Fibroblast of pulmonary artery (primary cell): ENCODE measurements around the gene INPP4B.

Source experiments
- DNase-seq: peaks from one replicate; pipeline ENCODE4 v3.0.0-alpha.2; 2010; ENCODE audit warnings: low read depth
- H3K4me3 ChIP-seq: replicated peaks from 2 replicates; pipeline ENCODE4 v1.5.1; 2011; ENCODE audit warnings: low read depth, mild to moderate bottlenecking, control low read depth, low read length, moderate library complexity
- CTCF ChIP-seq: IDR thresholded peaks from 2 replicates; pipeline ENCODE4 v1.5.1; 2011; ENCODE audit warnings: mild to moderate bottlenecking, control low read depth, low read length, inconsistent platforms; ENCODE audit errors: missing control alignments

The INPP4B gene

GRCh38 chr4:141999446-142000143, 846.5 kb downstream of the INPP4B start:
- DNase-seq = no peak
- no peak overlapping the region for H3K4me3 ChIP-seq
- TF ChIP-seq CTCF = no peak

- DNase-seq = no peak
- TF ChIP-seq CTCF = no peak
- no peak overlapping the region for H3K4me3 ChIP-seq
Observed at GRCh38 chr4:141995056-141995455, 851.0 kb downstream of the INPP4B start.

GRCh38 chr4:141977433-141977832, 868.7 kb downstream of the INPP4B start:
- DNase-seq = no peak
- H3K4me3 ChIP-seq = no peak overlapping the region
- no peak for TF ChIP-seq CTCF
